Measurements from ENCODE around the gene PDZD7. TPM values are rescaled to one million over a fixed set of nuclear protein-coding genes. Genes with fewer than 3 reads are reported as not detected.
"Not testable (repeated sequence)": the region's sequence is repeated elsewhere in the genome, so short reads cannot be mapped to it uniquely, and the experiment has no call there.

Gene PDZD7
- polyA plus RNA-seq, 1 donor from 2014 or later: 1.5 TPM

GRCh38 chr10:100976906-100977305 is 54.0 kb downstream of the PDZD7 start:
- no peaks in the 10 kb centered on the region for H3K36me3 ChIP-seq (ENCODE audit: insufficient read depth, low read length)
- H2AFZ ChIP-seq (ENCODE audit: low read depth, low read length): no peak overlapping the region
- no peak overlapping the region for H3K4me3 ChIP-seq (ENCODE audit: low read length)
- no peak overlapping the region for H3K27ac ChIP-seq (ENCODE audit: low read length)
- H3F3A ChIP-seq (ENCODE audit: insufficient read depth, low read length, poor library complexity, severe bottlenecking): no peaks in the 10 kb centered on the region
- H4K20me1 ChIP-seq (ENCODE audit: insufficient read depth): no peaks in the 10 kb centered on the region
- TF ChIP-seq POLR2AphosphoS5 (IDR thresholded peaks at IDR 0.05) (no peak), RAD21 (conservative IDR thresholded peaks at IDR 0.05) (no peak), REST (IDR thresholded peaks at IDR 0.05; ENCODE audit: borderline replicate concordance) (no peak), TAF1 (IDR thresholded peaks at IDR 0.05; ENCODE audit: low read depth) (no peak), EZH2 (IDR thresholded peaks at IDR 0.05; ENCODE audit: borderline replicate concordance, insufficient read depth, low read length, poor library complexity, severe bottlenecking) (no peak), SMC3 (conservative IDR thresholded peaks at IDR 0.05; ENCODE audit: poor library complexity) (no peak), CTCF (IDR thresholded peaks at IDR 0.05; ENCODE audit: poor library complexity, severe bottlenecking) (no peak), MXI1 (conservative IDR thresholded peaks at IDR 0.05; ENCODE audit: poor library complexity, severe bottlenecking) (no peak), EP300 (conservative IDR thresholded peaks at IDR 0.05; ENCODE audit: poor library complexity, severe bottlenecking) (no peak)
- H3K9me2 ChIP-seq (ENCODE audit: insufficient read depth, low read length): no peaks in the 10 kb centered on the region
- no peaks in the 10 kb centered on the region for H3K9me3 ChIP-seq (ENCODE audit: low read length)
- H3K27me3 ChIP-seq (ENCODE audit: insufficient read depth, low read depth, low read length): no peaks in the 10 kb centered on the region
- no peak overlapping the region for H3K9ac ChIP-seq (ENCODE audit: low read length)
- H3K4me2 ChIP-seq (ENCODE audit: low read length): no peak overlapping the region
- no peaks in the 10 kb centered on the region for H3K79me2 ChIP-seq (replicated peaks; ENCODE audit: insufficient read depth, low read length)

GRCh38 chr10:100975397-100975796 is 55.5 kb downstream of the PDZD7 start:
- H2AFZ ChIP-seq (ENCODE audit: low read depth, low read length); H3K79me2 ChIP-seq (replicated peaks; ENCODE audit: insufficient read depth, low read length); H3K4me2 ChIP-seq (ENCODE audit: low read length); H3K27ac ChIP-seq (ENCODE audit: low read length); H3F3A ChIP-seq (ENCODE audit: insufficient read depth, low read length, poor library complexity, severe bottlenecking); H3K9ac ChIP-seq (ENCODE audit: low read length); H3K9me3 ChIP-seq (ENCODE audit: low read length); H4K20me1 ChIP-seq (ENCODE audit: insufficient read depth); H3K36me3 ChIP-seq (ENCODE audit: insufficient read depth, low read length); H3K27me3 ChIP-seq (ENCODE audit: insufficient read depth, low read depth, low read length); H3K9me2 ChIP-seq (ENCODE audit: insufficient read depth, low read length); H3K4me3 ChIP-seq (ENCODE audit: low read length): not testable (repeated sequence)

GRCh38 chr10:100972904-100973535 is 57.9 kb downstream of the PDZD7 start:
- no peaks in the 10 kb centered on the region for H3K79me2 ChIP-seq (replicated peaks; ENCODE audit: insufficient read depth, low read length)
- TF ChIP-seq TAF1 (IDR thresholded peaks at IDR 0.05; ENCODE audit: low read depth) (no peak), POLR2AphosphoS5 (IDR thresholded peaks at IDR 0.05) (no peak), EP300 (conservative IDR thresholded peaks at IDR 0.05; ENCODE audit: poor library complexity, severe bottlenecking) (no peak), REST (IDR thresholded peaks at IDR 0.05; ENCODE audit: borderline replicate concordance) (no peak), MXI1 (conservative IDR thresholded peaks at IDR 0.05; ENCODE audit: poor library complexity, severe bottlenecking) (no peak), EZH2 (IDR thresholded peaks at IDR 0.05; ENCODE audit: borderline replicate concordance, insufficient read depth, low read length, poor library complexity, severe bottlenecking) (no peak), SMC3 (conservative IDR thresholded peaks at IDR 0.05; ENCODE audit: poor library complexity) (no peak), RAD21 (conservative IDR thresholded peaks at IDR 0.05) (no peak)

More at GRCh38 chr10:100972904-100973535, 57.9 kb downstream of the PDZD7 start:
- H3K9me2 ChIP-seq (ENCODE audit: insufficient read depth, low read length): no peaks in the 10 kb centered on the region
- H3K4me3 ChIP-seq (ENCODE audit: low read length): no peak overlapping the region
- H3F3A ChIP-seq (ENCODE audit: insufficient read depth, low read length, poor library complexity, severe bottlenecking): no peaks in the 10 kb centered on the region
- H3K4me2 ChIP-seq (ENCODE audit: low read length): no peak overlapping the region
- H3K27ac ChIP-seq (ENCODE audit: low read length): no peak overlapping the region
- H4K20me1 ChIP-seq (ENCODE audit: insufficient read depth): no peaks in the 10 kb centered on the region
- H3K36me3 ChIP-seq (ENCODE audit: insufficient read depth, low read length): no peaks in the 10 kb centered on the region
- H3K9me3 ChIP-seq (ENCODE audit: low read length): no peaks in the 10 kb centered on the region
- H2AFZ ChIP-seq (ENCODE audit: low read depth, low read length): no peak overlapping the region
- no peak overlapping the region for H3K9ac ChIP-seq (ENCODE audit: low read length)
- H3K27me3 ChIP-seq (ENCODE audit: insufficient read depth, low read depth, low read length): no peaks in the 10 kb centered on the region

Measured in neural cell (in vitro differentiated cells).